WTC11 (cell line): Measurements from ENCODE around the gene KLHL25. TPM values are rescaled to one million over a fixed set of nuclear protein-coding genes. Genes with fewer than 3 reads are reported as not detected.
A peak's percentile ranks its signal among the peaks of the same experiment; 100 is the strongest.

ENCODE experiments used
- ATAC-seq: fragments of 200-7000 bp; cut with Tn5 transposase; 2 replicates; pipeline ENCODE4 v1.10.0; 2021; ENCODE audit warnings: mild to moderate bottlenecking, moderate library complexity
- CTCF ChIA-PET: fragments of 300-600 bp; sonication (Branson Sonifier 250); formaldehyde crosslinking; loops from one replicate; lab custom pipeline; 2021; ENCODE audit warnings: antibody characterized with exemption; lab: Charles Lee
- POLR2A ChIA-PET: fragments of 350-600 bp; sonication (Branson Sonifier 250); formaldehyde crosslinking; loops from one replicate; lab custom pipeline; 2021; ENCODE audit warnings: antibody characterized with exemption; lab: Charles Lee
- DNase-seq: peaks from one replicate; pipeline ENCODE4 v3.0.0; 2021; ENCODE audit warnings: low spot score
- H3K27ac Mint-ChIP-seq: 2 replicates; pipeline ENCODE4 v1.8.0; 2021; ENCODE audit warnings: mixed read lengths
- H3K27me3 Mint-ChIP-seq: 2 replicates; pipeline ENCODE4 v1.8.0; 2021; ENCODE audit warnings: low read depth, mild to moderate bottlenecking, moderate library complexity, mixed read lengths
- H3K36me3 Mint-ChIP-seq: 2 replicates; pipeline ENCODE4 v1.8.0; 2021; ENCODE audit warnings: mixed read lengths
- H3K4me1 Mint-ChIP-seq: 2 replicates; pipeline ENCODE4 v1.8.0; 2022; ENCODE audit warnings: mixed read lengths
- H3K4me3 Mint-ChIP-seq: 2 replicates; pipeline ENCODE4 v1.8.0; 2021; ENCODE audit warnings: mild to moderate bottlenecking, moderate library complexity, mixed read lengths
- H3K9me3 Mint-ChIP-seq: 2 replicates; pipeline ENCODE4 v1.8.0; 2021; ENCODE audit warnings: mixed read lengths
- ELF4 ChIP-seq: sonication (generic); formaldehyde crosslinking; IDR thresholded peaks from 2 replicates; pipeline ENCODE4 v1.8.1; 2022; ENCODE audit warnings: low read depth, mild to moderate bottlenecking, moderate library complexity, missing genetic modification reagents
- HMGA2 ChIP-seq: fragments of 250-450 bp; sonication (Bioruptor Pico); IDR thresholded peaks from 2 replicates; pipeline ENCODE4 v1.4.0; 2021; ENCODE audit warnings: mild to moderate bottlenecking, moderate library complexity
- JAZF1 ChIP-seq: fragments of 250-450 bp; sonication (Bioruptor Pico); IDR thresholded peaks from 2 replicates; pipeline ENCODE4 v1.9.0; 2021; ENCODE audit warnings: moderate library complexity, mild to moderate bottlenecking, inconsistent platforms
- KAT7 ChIP-seq: sonication (generic); formaldehyde crosslinking; IDR thresholded peaks from 2 replicates; pipeline ENCODE4 v1.8.1; 2023; ENCODE audit warnings: missing genetic modification reagents, mild to moderate bottlenecking, borderline replicate concordance
- MXD4 ChIP-seq: fragments of 250-450 bp; sonication (Bioruptor Pico); IDR thresholded peaks from 2 replicates; pipeline ENCODE4 v1.8.0; 2021; ENCODE audit warnings: mild to moderate bottlenecking, moderate library complexity, borderline replicate concordance
- MYBL2 ChIP-seq: sonication (generic); formaldehyde crosslinking; IDR thresholded peaks from 2 replicates; pipeline ENCODE4 v1.8.1; 2023; ENCODE audit warnings: mild to moderate bottlenecking, moderate library complexity, missing genetic modification reagents
- NFYB ChIP-seq: sonication (generic); formaldehyde crosslinking; conservative IDR thresholded peaks from 2 replicates; pipeline ENCODE4 v1.8.0; 2022; ENCODE audit warnings: low read depth, missing genetic modification reagents
- PRDM15 ChIP-seq: sonication (generic); formaldehyde crosslinking; IDR thresholded peaks from 2 replicates; pipeline ENCODE4 v1.8.0; 2022; ENCODE audit warnings: missing genetic modification reagents
- RELA ChIP-seq: sonication (generic); formaldehyde crosslinking; IDR thresholded peaks from 2 replicates; pipeline ENCODE4 v1.8.1; 2022; ENCODE audit warnings: missing genetic modification reagents, mild to moderate bottlenecking, borderline replicate concordance
- RORB ChIP-seq: fragments of 250-450 bp; sonication (Bioruptor Pico); IDR thresholded peaks from 2 replicates; pipeline ENCODE4 v1.9.0; 2021; ENCODE audit warnings: mild to moderate bottlenecking
- SMAD4 ChIP-seq: sonication (generic); formaldehyde crosslinking; IDR thresholded peaks from 2 replicates; pipeline ENCODE4 v1.8.0; 2022; ENCODE audit warnings: mild to moderate bottlenecking, missing genetic modification reagents
- SOX15 ChIP-seq: fragments of 250-450 bp; sonication (Bioruptor Pico); IDR thresholded peaks from 2 replicates; pipeline ENCODE4 v1.9.0; 2021; ENCODE audit warnings: mild to moderate bottlenecking
- SP1 ChIP-seq: sonication (generic); formaldehyde crosslinking; conservative IDR thresholded peaks from 2 replicates; pipeline ENCODE4 v1.8.1; 2022; ENCODE audit warnings: missing genetic modification reagents
- TCF7 ChIP-seq: sonication (generic); formaldehyde crosslinking; IDR thresholded peaks from 2 replicates; pipeline ENCODE4 v1.8.0; 2022; ENCODE audit warnings: mild to moderate bottlenecking, low read depth, missing genetic modification reagents, moderate library complexity
- ZNF121 ChIP-seq: sonication (generic); formaldehyde crosslinking; IDR thresholded peaks from 2 replicates; pipeline ENCODE4 v1.8.0; 2023; ENCODE audit warnings: missing genetic modification reagents
- ZNF423 ChIP-seq: fragments of 250-450 bp; sonication (Bioruptor Pico); IDR thresholded peaks from 2 replicates; pipeline ENCODE4 v2.1.2; 2022; ENCODE audit warnings: mild to moderate bottlenecking, moderate library complexity
- ZNF512 ChIP-seq: sonication (generic); formaldehyde crosslinking; IDR thresholded peaks from 2 replicates; pipeline ENCODE4 v1.8.1; 2022; ENCODE audit warnings: missing genetic modification reagents, borderline replicate concordance
- total RNA-seq: library from RNA; stranded (reverse); gene quantifications from 3 replicates; pipeline ENCODE4 v1.2.3, GENCODE V29; 2021
- TF ChIP-seq, protein P1 (sequence below): sonication (generic); formaldehyde crosslinking; conservative IDR thresholded peaks from 2 replicates; pipeline ENCODE4 v1.8.1; 2023; ENCODE audit warnings: mild to moderate bottlenecking, low read depth, missing genetic modification reagents, moderate library complexity
- TF ChIP-seq, protein P2 (sequence below): sonication (generic); formaldehyde crosslinking; IDR thresholded peaks from 2 replicates; pipeline ENCODE4 v1.8.0; 2023; ENCODE audit warnings: missing genetic modification reagents
- TF ChIP-seq, protein P3 (sequence below): sonication (generic); formaldehyde crosslinking; IDR thresholded peaks from 2 replicates; pipeline ENCODE4 v1.8.0; 2022; ENCODE audit warnings: mild to moderate bottlenecking, missing genetic modification reagents

KLHL25 gene
- total RNA-seq, 1 experiment from 2014 or later, result 14.1 TPM

DNA sequence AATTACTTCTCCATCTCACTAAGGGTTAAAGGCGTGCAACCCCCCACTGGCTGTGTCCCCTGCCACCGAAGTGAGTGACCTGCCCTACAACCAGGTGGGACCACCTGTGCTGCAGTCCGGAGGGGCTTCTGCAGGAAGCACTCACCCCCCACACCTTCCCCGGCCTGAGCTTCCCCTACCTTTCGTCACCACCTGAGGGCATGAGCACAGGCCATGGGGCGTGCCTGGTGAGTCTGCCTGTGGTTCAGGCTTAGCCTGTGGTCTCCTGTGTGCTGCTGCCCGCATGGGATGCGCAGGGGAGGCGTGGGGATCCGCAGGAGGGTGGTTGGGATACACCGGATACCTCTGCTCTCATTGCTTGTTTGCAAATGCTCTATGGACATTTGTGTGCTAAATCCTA lies 46.0 kb downstream of the KLHL25 start:
- DNase-seq (peak; percentile 63), ATAC-seq (peak; percentile 54)
- Mint-ChIP-seq H3K4me3 (no peak overlapping the region), H3K4me1 (peaks cover 74% of the 10 kb centered on the region), H3K27ac (peak overlapping the region; percentile 86), H3K27me3 (no peaks in the 10 kb centered on the region), H3K36me3 (peaks cover 34% of the 10 kb centered on the region), H3K9me3 (no peaks in the 10 kb centered on the region)
- TF ChIP-seq TCF7 (CRISPR knock-in tag), result no peak
- TF ChIP-seq SP1 (CRISPR knock-in tag), result 0 out of 2 replicates have a peak, but pooled peaks have one; percentile 18
- ChIA-PET CTCF (interaction anchor here (0.7 to 1.1 kb wide), 5 partner anchors 12 to 92 kb away, joined by 3 to 5 read pairs (median 3); no protein-coding TSS in a partner anchor), POLR2A (interaction anchor here (1.8 kb wide), 1 partner anchor 46 kb away, joined by 4 read pairs; no protein-coding TSS in a partner anchor)

DNA sequence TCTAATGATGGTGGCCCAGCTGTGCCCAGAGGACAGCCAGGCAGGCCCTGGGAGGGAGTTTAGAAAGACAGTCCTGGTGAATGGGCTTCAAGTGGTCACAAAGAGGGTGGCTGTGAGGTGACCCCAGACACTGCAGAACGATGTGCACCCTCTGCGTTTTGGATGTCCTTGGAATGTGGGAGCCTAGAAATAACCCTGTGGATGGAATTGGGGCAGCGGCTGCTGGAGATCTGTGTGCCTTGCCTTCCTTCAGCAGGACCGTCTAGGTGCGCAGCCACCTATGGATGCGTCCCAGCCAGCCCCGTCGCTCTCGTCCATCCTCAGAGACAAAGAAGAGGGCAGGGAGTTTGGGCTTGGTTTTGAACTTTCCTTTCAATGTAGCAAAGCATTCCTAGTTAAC lies 46.5 kb downstream of the KLHL25 start:
- Mint-ChIP-seq H3K27me3 (no peaks in the 10 kb centered on the region), H3K4me1 (peaks cover 71% of the 10 kb centered on the region), H3K36me3 (peaks cover 37% of the 10 kb centered on the region), H3K27ac (peak overlapping the region; percentile 86; the same call in 1 of the 2 replicates), H3K4me3 (no peak overlapping the region), H3K9me3 (no peaks in the 10 kb centered on the region)
- ATAC-seq (no peak), DNase-seq (no peak)
- ChIA-PET POLR2A (interaction anchor here (0.5 to 1.8 kb wide), 2 partner anchors 46 to 874 kb away, joined by 3 to 4 read pairs; no protein-coding TSS in a partner anchor), CTCF (interaction anchor here (0.7 to 1.1 kb wide), 5 partner anchors 13 to 92 kb away, joined by 3 to 5 read pairs (median 3); no protein-coding TSS in a partner anchor)
- TF ChIP-seq MYBL2 (CRISPR knock-in tag), result no peak
- no peak for TF ChIP-seq SMAD4 (CRISPR knock-in tag)
- no peak for TF ChIP-seq MXD4 (CRISPR knock-in tag)
- TF ChIP-seq, protein P1, sequence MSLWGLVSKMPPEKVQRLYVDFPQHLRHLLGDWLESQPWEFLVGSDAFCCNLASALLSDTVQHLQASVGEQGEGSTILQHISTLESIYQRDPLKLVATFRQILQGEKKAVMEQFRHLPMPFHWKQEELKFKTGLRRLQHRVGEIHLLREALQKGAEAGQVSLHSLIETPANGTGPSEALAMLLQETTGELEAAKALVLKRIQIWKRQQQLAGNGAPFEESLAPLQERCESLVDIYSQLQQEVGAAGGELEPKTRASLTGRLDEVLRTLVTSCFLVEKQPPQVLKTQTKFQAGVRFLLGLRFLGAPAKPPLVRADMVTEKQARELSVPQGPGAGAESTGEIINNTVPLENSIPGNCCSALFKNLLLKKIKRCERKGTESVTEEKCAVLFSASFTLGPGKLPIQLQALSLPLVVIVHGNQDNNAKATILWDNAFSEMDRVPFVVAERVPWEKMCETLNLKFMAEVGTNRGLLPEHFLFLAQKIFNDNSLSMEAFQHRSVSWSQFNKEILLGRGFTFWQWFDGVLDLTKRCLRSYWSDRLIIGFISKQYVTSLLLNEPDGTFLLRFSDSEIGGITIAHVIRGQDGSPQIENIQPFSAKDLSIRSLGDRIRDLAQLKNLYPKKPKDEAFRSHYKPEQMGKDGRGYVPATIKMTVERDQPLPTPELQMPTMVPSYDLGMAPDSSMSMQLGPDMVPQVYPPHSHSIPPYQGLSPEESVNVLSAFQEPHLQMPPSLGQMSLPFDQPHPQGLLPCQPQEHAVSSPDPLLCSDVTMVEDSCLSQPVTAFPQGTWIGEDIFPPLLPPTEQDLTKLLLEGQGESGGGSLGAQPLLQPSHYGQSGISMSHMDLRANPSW (CRISPR knock-in tag), result no peak
- TF ChIP-seq KAT7 (CRISPR knock-in tag), result no peak
- TF ChIP-seq NFYB, result no peak
- TF ChIP-seq JAZF1, result no peak

- DNase-seq, result no peak
- Mint-ChIP-seq H3K27ac (peak overlapping the region; percentile 66; the same call in 1 of the 2 replicates), H3K9me3 (no peaks in the 10 kb centered on the region), H3K4me1 (peaks cover 57% of the 10 kb centered on the region), H3K4me3 (no peak overlapping the region), H3K27me3 (no peaks in the 10 kb centered on the region), H3K36me3 (peaks cover 37% of the 10 kb centered on the region)
- ATAC-seq, result no peak
- ChIA-PET POLR2A (no interaction called here), CTCF (interaction anchor here (1.1 kb wide), 1 partner anchor 56 kb away, joined by 3 read pairs; no protein-coding TSS in a partner anchor)
- TF ChIP-seq, protein P1 (CRISPR knock-in tag), result no peak
- TF ChIP-seq ZNF423 (CRISPR knock-in tag) (no peak), RORB (CRISPR knock-in tag) (no peak), ZNF512 (CRISPR knock-in tag) (no peak), PRDM15 (CRISPR knock-in tag) (no peak), ZNF121 (CRISPR knock-in tag) (no peak), SOX15 (CRISPR knock-in tag) (no peak), RELA (CRISPR knock-in tag) (no peak), SP1 (CRISPR knock-in tag) (no peak), HMGA2 (CRISPR knock-in tag) (no peak), ELF4 (CRISPR knock-in tag) (no peak)
- TF ChIP-seq, protein P2, sequence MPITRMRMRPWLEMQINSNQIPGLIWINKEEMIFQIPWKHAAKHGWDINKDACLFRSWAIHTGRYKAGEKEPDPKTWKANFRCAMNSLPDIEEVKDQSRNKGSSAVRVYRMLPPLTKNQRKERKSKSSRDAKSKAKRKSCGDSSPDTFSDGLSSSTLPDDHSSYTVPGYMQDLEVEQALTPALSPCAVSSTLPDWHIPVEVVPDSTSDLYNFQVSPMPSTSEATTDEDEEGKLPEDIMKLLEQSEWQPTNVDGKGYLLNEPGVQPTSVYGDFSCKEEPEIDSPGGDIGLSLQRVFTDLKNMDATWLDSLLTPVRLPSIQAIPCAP (CRISPR knock-in tag), result no peak
- TF ChIP-seq, protein P3, sequence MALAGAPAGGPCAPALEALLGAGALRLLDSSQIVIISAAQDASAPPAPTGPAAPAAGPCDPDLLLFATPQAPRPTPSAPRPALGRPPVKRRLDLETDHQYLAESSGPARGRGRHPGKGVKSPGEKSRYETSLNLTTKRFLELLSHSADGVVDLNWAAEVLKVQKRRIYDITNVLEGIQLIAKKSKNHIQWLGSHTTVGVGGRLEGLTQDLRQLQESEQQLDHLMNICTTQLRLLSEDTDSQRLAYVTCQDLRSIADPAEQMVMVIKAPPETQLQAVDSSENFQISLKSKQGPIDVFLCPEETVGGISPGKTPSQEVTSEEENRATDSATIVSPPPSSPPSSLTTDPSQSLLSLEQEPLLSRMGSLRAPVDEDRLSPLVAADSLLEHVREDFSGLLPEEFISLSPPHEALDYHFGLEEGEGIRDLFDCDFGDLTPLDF (CRISPR knock-in tag), result no peak
Measured at GRCh38 chr15:85746641-85747040, 48.1 kb downstream of the KLHL25 start.
